ENCODE results near the gene SMARCD3.

DNA sequence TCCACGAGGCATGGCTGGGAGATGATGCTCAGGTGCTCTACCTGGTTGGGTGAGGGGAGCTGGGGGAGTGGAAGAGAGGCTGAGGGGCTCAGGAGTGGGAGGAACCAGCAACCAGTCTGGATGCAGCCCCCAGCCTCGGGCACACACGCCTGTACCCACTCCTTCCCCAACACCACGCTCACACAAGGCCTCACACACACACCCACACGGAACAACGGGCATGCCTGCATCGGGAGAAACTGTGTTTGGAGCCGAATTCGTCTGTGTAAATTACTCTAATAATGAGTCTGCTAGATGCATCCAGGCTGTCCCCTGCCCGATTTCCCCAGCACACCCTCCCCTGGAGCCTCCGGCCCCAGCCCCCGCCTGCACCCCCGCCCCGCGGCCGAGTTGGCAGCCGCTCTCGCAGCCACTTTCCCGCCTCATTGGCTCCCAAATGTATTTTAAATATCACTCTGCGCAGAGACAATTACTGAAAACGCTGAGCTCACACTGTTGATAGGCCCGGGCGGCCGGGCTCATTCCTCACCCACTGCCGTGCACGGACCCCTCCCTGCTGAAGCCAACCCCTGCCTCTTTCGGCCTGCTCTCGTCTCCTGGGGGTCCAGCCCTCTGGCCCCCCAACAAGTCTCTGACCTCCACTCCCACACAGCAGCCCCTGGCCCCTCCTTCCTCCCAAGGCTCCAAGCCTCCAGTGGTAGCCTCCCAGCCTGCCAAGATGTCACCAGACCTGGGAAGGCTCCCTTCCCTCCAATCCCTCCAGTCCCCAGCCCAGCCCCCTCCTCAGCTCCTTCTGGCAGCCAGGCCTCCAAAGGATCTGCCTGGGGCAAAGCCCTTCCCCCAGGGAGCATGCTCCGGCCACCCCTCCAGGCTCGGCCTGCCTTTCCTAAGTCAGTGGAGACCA lies 49.3 kb downstream of the SMARCD3 start:
- TF ChIP-seq, protein P1, sequence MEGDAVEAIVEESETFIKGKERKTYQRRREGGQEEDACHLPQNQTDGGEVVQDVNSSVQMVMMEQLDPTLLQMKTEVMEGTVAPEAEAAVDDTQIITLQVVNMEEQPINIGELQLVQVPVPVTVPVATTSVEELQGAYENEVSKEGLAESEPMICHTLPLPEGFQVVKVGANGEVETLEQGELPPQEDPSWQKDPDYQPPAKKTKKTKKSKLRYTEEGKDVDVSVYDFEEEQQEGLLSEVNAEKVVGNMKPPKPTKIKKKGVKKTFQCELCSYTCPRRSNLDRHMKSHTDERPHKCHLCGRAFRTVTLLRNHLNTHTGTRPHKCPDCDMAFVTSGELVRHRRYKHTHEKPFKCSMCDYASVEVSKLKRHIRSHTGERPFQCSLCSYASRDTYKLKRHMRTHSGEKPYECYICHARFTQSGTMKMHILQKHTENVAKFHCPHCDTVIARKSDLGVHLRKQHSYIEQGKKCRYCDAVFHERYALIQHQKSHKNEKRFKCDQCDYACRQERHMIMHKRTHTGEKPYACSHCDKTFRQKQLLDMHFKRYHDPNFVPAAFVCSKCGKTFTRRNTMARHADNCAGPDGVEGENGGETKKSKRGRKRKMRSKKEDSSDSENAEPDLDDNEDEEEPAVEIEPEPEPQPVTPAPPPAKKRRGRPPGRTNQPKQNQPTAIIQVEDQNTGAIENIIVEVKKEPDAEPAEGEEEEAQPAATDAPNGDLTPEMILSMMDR (IDR thresholded peaks at IDR 0.05; ENCODE audit: poor library complexity, severe bottlenecking): no peak
- TF ChIP-seq MXI1 (conservative IDR thresholded peaks at IDR 0.05; ENCODE audit: poor library complexity, severe bottlenecking): no peak
- no peak for TF ChIP-seq POLR2AphosphoS5 (IDR thresholded peaks at IDR 0.05)
